Activated CD4-positive, alpha-beta memory T cell treated with anti-CD3 and anti-CD28 coated beads for 36 hours (primary cell): Measurements from ENCODE around the gene RPUSD4. TPM values are rescaled to one million over a fixed set of nuclear protein-coding genes. Genes with fewer than 3 reads are reported as not detected.

Experiments
- CTCF ChIA-PET: fragments of 350-600 bp; sonication (Branson Sonifier 250); formaldehyde crosslinking; loops from one replicate; lab custom pipeline; 2021; ENCODE audit warnings: antibody characterized with exemption, inconsistent platforms; lab: Charles Lee
- POLR2A ChIA-PET: fragments of 350-600 bp; sonication (Branson Sonifier 250); formaldehyde crosslinking; loops from one replicate; lab custom pipeline; 2021; ENCODE audit warnings: antibody characterized with exemption; lab: Charles Lee
- DNase-seq: peaks from one replicate; pipeline ENCODE4 v3.0.0-alpha.2; 2020
- H3K27ac Mint-ChIP-seq: one replicate; pipeline ENCODE4 v1.8.0; 2021; ENCODE audit warnings: mixed read lengths
- H3K27me3 Mint-ChIP-seq: one replicate; pipeline ENCODE4 v1.8.0; 2021; ENCODE audit warnings: mixed read lengths
- H3K36me3 Mint-ChIP-seq: one replicate; pipeline ENCODE4 v1.8.0; 2021; ENCODE audit warnings: mixed read lengths
- H3K4me1 Mint-ChIP-seq: one replicate; pipeline ENCODE4 v1.8.0; 2021; ENCODE audit warnings: low read depth, mixed read lengths
- H3K4me3 Mint-ChIP-seq: one replicate; pipeline ENCODE4 v1.8.0; 2021; ENCODE audit warnings: mild to moderate bottlenecking, mixed read lengths
- H3K9me3 Mint-ChIP-seq: one replicate; pipeline ENCODE4 v1.8.0; 2021; ENCODE audit warnings: mixed read lengths
- intact Hi-C: fragments of 100-400 bp; cut with micrococcal nuclease; formaldehyde crosslinking; loops from one replicate; pipeline ENCODE4 v1.15.1; 2023
- total RNA-seq, 2 experiments: library from RNA; stranded (reverse); gene quantifications; one replicate each; pipeline ENCODE4 v1.2.3, GENCODE V29; 2021

The RPUSD4 gene
- total RNA-seq, 2 experiments from 2014 or later: 32.4 to 34.1 TPM

- no peaks in the 10 kb centered on the region for H3K27me3 Mint-ChIP-seq
- POLR2A ChIA-PET: no interaction called here
- DNase-seq: no peak
- no peaks in the 10 kb centered on the region for H3K4me1 Mint-ChIP-seq
- no peak overlapping the region for H3K4me3 Mint-ChIP-seq
- H3K36me3 Mint-ChIP-seq: peaks cover 9% of the 10 kb centered on the region
- H3K9me3 Mint-ChIP-seq: no peaks in the 10 kb centered on the region
- no peak overlapping the region for H3K27ac Mint-ChIP-seq
- intact Hi-C loops: no loop called here
- CTCF ChIA-PET: interaction anchor here (7.3 kb wide), 1 partner anchor 248 kb away, joined by 66 read pairs; no protein-coding TSS in a partner anchor
Observed at GRCh38 chr11:126189109-126189929, 22.1 kb downstream of the RPUSD4 start.

DNA sequence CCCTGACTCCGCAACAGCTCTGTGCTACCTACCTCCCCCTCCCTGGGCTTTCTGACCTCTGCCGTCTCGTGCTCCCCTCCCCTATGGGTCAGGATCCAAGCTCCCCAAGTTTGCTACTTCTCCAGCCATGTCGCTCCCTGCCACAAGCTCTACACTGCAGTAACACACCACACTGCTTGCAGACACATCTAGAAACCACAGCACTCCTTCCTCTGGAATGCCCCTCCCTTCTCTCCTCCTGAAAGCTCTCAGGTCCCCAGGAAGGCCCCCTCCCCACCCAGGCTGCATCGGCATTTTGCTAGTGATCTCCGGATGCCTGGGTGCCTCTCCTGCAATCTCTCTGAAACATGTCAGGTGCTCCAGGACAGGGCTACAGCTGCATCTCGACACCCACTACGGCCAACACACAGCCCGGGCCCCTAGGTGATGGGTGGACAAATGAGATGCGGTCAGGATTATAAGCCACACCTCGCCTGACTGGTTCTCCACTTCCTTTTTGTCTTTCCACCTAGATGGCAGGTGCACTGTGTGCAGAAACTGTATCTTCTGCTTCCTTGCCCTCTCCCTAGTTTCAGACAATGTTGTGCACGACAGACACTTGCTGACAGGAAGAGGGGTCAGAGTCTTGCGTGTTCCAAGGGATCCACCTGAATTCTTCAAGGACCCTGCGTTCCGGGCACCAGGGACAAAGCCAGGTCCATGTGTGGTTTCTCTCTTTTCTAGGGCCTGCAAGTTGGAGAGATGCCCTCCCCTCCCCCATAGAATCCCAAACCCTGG, 22.9 kb downstream of the RPUSD4 start:
- POLR2A ChIA-PET: no interaction called here
- H3K4me1 Mint-ChIP-seq: no peaks in the 10 kb centered on the region
- DNase-seq: no peak
- intact Hi-C loops: no loop called here
- H3K9me3 Mint-ChIP-seq: no peaks in the 10 kb centered on the region
- H3K27ac Mint-ChIP-seq: no peak overlapping the region
- CTCF ChIA-PET: interaction anchor here (7.3 kb wide), 1 partner anchor 247 kb away, joined by 66 read pairs; no protein-coding TSS in a partner anchor
- no peak overlapping the region for H3K4me3 Mint-ChIP-seq
- peaks cover 9% of the 10 kb centered on the region for H3K36me3 Mint-ChIP-seq
- no peaks in the 10 kb centered on the region for H3K27me3 Mint-ChIP-seq

GRCh38 chr11:126186708-126187529, 24.5 kb downstream of the RPUSD4 start:
- intact Hi-C loops: no loop called here
- no peak overlapping the region for H3K27ac Mint-ChIP-seq
- DNase-seq: no peak
- H3K4me1 Mint-ChIP-seq: no peaks in the 10 kb centered on the region
- ChIA-PET CTCF (interaction anchor here (7.3 kb wide), 1 partner anchor 245 kb away, joined by 66 read pairs; no protein-coding TSS in a partner anchor), POLR2A (no interaction called here)
- H3K4me3 Mint-ChIP-seq: no peak overlapping the region
- H3K9me3 Mint-ChIP-seq: no peaks in the 10 kb centered on the region
- H3K36me3 Mint-ChIP-seq: peaks cover 7% of the 10 kb centered on the region
- H3K27me3 Mint-ChIP-seq: no peaks in the 10 kb centered on the region

DNA sequence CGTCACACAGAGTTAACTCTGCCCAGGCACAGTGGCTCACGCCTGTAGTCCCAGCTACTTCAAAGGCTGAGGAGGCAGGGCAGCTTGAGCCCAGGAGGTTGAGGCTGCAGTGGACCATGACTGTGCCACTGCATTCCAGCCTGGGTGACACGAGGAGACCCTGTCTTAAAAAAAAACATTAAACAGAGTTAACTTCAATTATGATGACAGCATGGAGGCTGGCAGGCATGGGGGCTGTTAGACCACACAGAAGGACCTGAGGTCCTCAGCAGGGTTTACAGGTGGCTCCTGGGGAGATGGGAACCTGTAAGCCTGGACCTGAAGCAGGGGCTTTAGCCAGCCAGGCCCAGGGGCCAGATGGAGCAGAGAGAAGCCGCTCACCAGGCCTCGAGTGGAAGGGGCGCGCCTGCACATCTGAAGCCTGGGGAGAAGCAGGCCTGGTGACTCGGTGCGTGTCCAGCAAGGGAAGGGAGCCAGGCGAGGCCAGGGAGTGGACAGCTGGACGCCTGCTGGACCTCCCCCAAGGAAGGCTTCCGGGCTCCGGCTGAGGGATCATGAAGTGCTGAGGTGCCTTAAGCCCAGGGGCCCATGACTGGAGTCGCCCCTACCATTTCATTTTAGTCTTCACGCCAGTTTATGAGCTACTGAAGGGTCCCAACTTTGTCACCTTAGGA, 25.3 kb downstream of the RPUSD4 start:
- Mint-ChIP-seq H3K4me1 (no peaks in the 10 kb centered on the region), H3K4me3 (no peak overlapping the region), H3K27me3 (no peaks in the 10 kb centered on the region), H3K9me3 (no peaks in the 10 kb centered on the region), H3K36me3 (peaks cover 6% of the 10 kb centered on the region), H3K27ac (no peak overlapping the region)
- DNase-seq: no peak
- intact Hi-C loops: no loop called here
- ChIA-PET POLR2A (no interaction called here), CTCF (no interaction called here)

- ChIA-PET POLR2A (no interaction called here), CTCF (no interaction called here)
- Mint-ChIP-seq H3K27me3 (no peaks in the 10 kb centered on the region), H3K36me3 (peaks cover 2% of the 10 kb centered on the region), H3K4me3 (no peak overlapping the region), H3K27ac (no peak overlapping the region), H3K4me1 (no peaks in the 10 kb centered on the region), H3K9me3 (peaks cover 4% of the 10 kb centered on the region)
- intact Hi-C loops: no loop called here
- DNase-seq: no peak
Observed at GRCh38 chr11:126185259-126186024, 26.0 kb downstream of the RPUSD4 start.

- Mint-ChIP-seq H3K36me3 (no peaks in the 10 kb centered on the region), H3K4me1 (no peaks in the 10 kb centered on the region), H3K27me3 (no peaks in the 10 kb centered on the region), H3K4me3 (no peak overlapping the region), H3K27ac (no peak overlapping the region), H3K9me3 (peaks cover 4% of the 10 kb centered on the region)
- ChIA-PET CTCF (no interaction called here), POLR2A (no interaction called here)
- intact Hi-C loops: no loop called here
- no peak for DNase-seq
Observed at GRCh38 chr11:126182787-126183445, 28.5 kb downstream of the RPUSD4 start.

DNA sequence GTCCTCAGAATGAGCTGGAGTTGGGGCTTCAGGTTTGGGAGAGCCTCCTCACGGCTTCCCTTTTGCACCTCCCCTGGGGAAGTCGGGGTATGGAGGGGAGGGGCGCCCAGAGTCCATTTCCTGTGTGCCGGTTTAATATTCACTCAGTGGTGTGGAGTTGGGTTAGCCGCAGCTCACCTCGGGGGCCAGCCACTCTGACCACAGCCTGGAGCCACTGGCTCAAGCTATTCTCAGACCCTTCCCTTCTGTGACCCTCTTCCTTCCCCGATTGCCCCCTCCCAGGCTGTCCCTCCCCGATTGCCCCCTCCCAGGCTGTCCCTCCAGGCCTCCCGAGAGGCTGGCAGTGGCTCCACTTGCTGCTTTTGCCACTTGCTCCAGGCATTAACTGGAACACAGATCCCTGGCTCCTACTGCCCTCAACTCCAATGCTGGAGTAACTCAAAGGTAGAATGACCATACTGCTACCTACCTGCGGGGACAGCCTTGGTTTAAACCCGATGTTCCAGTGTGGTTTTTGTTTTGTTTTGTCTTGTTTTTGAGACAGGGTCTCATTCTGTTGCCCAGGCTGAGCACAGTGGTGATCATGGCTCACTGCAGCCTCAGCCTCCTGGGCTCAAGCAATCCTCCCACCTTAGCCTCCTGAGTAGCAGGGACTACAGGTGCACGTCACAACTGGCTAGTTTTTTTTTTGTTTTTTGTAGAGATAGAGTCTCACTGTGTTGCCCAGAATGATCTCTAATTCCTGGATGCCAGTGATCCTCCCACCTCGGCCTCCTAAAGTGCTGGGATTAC, 29.3 kb downstream of the RPUSD4 start:
- no peak overlapping the region for H3K4me3 Mint-ChIP-seq
- H3K27me3 Mint-ChIP-seq: no peaks in the 10 kb centered on the region
- H3K36me3 Mint-ChIP-seq: no peaks in the 10 kb centered on the region
- ChIA-PET POLR2A (no interaction called here), CTCF (no interaction called here)
- H3K4me1 Mint-ChIP-seq: no peaks in the 10 kb centered on the region
- peaks cover 4% of the 10 kb centered on the region for H3K9me3 Mint-ChIP-seq
- intact Hi-C loops: no loop called here
- no peak overlapping the region for H3K27ac Mint-ChIP-seq
- DNase-seq: no peak

GRCh38 chr11:126176853-126177470, 34.5 kb downstream of the RPUSD4 start:
- Mint-ChIP-seq H3K27me3 (peaks cover 8% of the 10 kb centered on the region), H3K36me3 (no peaks in the 10 kb centered on the region), H3K27ac (no peak overlapping the region), H3K4me1 (no peaks in the 10 kb centered on the region), H3K4me3 (no peak overlapping the region), H3K9me3 (peaks cover 4% of the 10 kb centered on the region)
- DNase-seq: no peak
- intact Hi-C loops: no loop called here
- CTCF ChIA-PET: no interaction called here
- POLR2A ChIA-PET: no interaction called here

DNA sequence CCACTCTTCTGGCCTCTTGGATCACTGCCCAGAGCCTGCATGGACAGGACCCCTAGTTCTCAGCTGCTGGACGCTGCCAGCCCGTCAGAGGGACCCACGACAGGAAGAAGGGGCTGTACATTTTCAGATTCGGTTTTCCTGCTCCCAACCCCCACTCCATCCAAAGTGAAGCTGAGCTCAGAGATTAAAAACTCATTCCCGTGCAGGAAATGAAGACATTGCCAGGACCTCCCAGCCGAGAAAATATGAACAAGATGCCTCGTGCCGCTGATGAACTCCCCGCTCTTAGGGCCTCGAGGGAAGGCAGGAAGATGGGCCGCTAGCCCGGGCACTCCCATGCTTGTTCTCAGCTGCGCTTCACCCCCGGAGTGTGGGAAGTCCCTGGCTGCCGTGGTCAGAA, 36.1 kb downstream of the RPUSD4 start:
- ChIA-PET CTCF (no interaction called here), POLR2A (no interaction called here)
- Mint-ChIP-seq H3K36me3 (no peaks in the 10 kb centered on the region), H3K27ac (no peak overlapping the region), H3K4me1 (no peaks in the 10 kb centered on the region), H3K27me3 (peaks cover 12% of the 10 kb centered on the region), H3K9me3 (peaks cover under 1% of the 10 kb centered on the region), H3K4me3 (no peak overlapping the region)
- intact Hi-C loops: no loop called here
- DNase-seq: no peak

GRCh38 chr11:126174816-126175215, 36.6 kb downstream of the RPUSD4 start:
- CTCF ChIA-PET: no interaction called here
- no peaks in the 10 kb centered on the region for H3K36me3 Mint-ChIP-seq

More at GRCh38 chr11:126174816-126175215, 36.6 kb downstream of the RPUSD4 start:
- intact Hi-C loops: no loop called here
- no peak for DNase-seq
- no peak overlapping the region for H3K4me3 Mint-ChIP-seq
- POLR2A ChIA-PET: no interaction called here
- peaks cover 12% of the 10 kb centered on the region for H3K27me3 Mint-ChIP-seq
- no peaks in the 10 kb centered on the region for H3K9me3 Mint-ChIP-seq
- no peaks in the 10 kb centered on the region for H3K4me1 Mint-ChIP-seq
- no peak overlapping the region for H3K27ac Mint-ChIP-seq
